Occipital lobe (tissue), 2 donors: ENCODE results near the gene CLEC4F. TPM values are rescaled to one million over a fixed set of nuclear protein-coding genes. Genes with fewer than 3 reads are reported as not detected.
A peak's percentile ranks its signal among the peaks of the same experiment; 100 is the strongest.

Source experiments
- DNase-seq: peaks from one replicate; lab custom pipeline; 2025; lab: John Stamatoyannopoulos, UW
- total RNA-seq: library from RNA; depleted of rRNA; stranded (reverse); fragments of >200 nt; gene quantifications from one replicate; pipeline ENCODE4 v1.2.3, GENCODE V29; 2014

The CLEC4F gene
- total RNA-seq, 1 donor from 2014 or later, result not detected

- DNase-seq, result no peak
Observed at GRCh38 chr2:70785137-70785911, 35.1 kb downstream of the CLEC4F start.

- DNase-seq, result no peak
Observed at GRCh38 chr2:70784320-70784719, 36.1 kb downstream of the CLEC4F start.

- DNase-seq, result no peak
Observed at GRCh38 chr2:70779911-70780545, 40.4 kb downstream of the CLEC4F start.

- DNase-seq, result no peak
Observed at GRCh38 chr2:70779491-70779890, 40.9 kb downstream of the CLEC4F start.

GRCh38 chr2:70778676-70779075 lies 41.7 kb downstream of the CLEC4F start:
- DNase-seq, result no peak

- no peak for DNase-seq
Observed at GRCh38 chr2:70777450-70777849, 42.9 kb downstream of the CLEC4F start.

GRCh38 chr2:70776266-70776665 lies 44.1 kb downstream of the CLEC4F start:
- no peak for DNase-seq

- no peak for DNase-seq
Observed at GRCh38 chr2:70775141-70775540, 45.3 kb downstream of the CLEC4F start.

- DNase-seq, result no peak
Observed at GRCh38 chr2:70772486-70773155, 47.8 kb downstream of the CLEC4F start.

GRCh38 chr2:70771446-70771845 lies 49.0 kb downstream of the CLEC4F start:
- DNase-seq, result no peak

- DNase-seq, result no peak
Observed at GRCh38 chr2:70769450-70769849, 50.9 kb downstream of the CLEC4F start.

- no peak for DNase-seq
Observed at GRCh38 chr2:70768590-70769085, 51.8 kb downstream of the CLEC4F start.

- peak; percentile 52 for DNase-seq
Observed at GRCh38 chr2:70767699-70768589, 52.5 kb downstream of the CLEC4F start, which contains the start of gene ADD2. TSS of gene ADD2 (minus strand) at chr2:70768200. CDS start at chr2:70706408, 61,792 bp downstream.

- no peak for DNase-seq
Observed at GRCh38 chr2:70767079-70767698, 53.2 kb downstream of the CLEC4F start.

GRCh38 chr2:70766357-70767078 lies 53.9 kb downstream of the CLEC4F start:
- DNase-seq, result no peak

GRCh38 chr2:70765507-70765906 lies 54.9 kb downstream of the CLEC4F start:
- no peak for DNase-seq

GRCh38 chr2:70759446-70759845 lies 61.0 kb downstream of the CLEC4F start:
- DNase-seq, result no peak
